ENCODE results near the gene THAP2. TPM values are rescaled to one million over a fixed set of nuclear protein-coding genes. Genes with fewer than 3 reads are reported as not detected.
"Not testable (repeated sequence)": the region's sequence is repeated elsewhere in the genome, so short reads cannot be mapped to it uniquely, and the experiment has no call there.

The THAP2 gene
- total and polyA plus RNA-seq, 5 donors from 2014 or later = 6.7 to 25.0 (median 8.6) TPM

DNA sequence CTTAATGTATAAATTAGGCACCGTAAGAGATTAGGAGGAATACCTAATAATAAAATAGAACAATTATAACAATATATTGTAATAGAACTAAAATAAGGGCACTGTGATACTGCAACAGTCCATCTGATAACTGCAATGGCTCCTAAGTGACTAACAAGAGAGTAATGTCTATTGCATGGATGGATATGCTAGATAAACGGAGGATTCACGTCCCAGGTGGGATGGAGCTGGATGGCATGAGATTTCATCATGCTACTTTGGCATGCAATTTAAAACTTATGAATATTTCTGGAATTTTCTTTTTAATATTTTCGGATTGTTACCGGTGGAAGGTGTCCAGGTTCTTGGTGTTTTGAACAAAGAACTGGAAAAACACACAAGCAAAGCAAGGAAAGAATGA lies 19.5 kb downstream of the THAP2 start:
- no peak overlapping the region for H3K27ac Mint-ChIP-seq
- no peak for DNase-seq
- H3K4me3 ChIP-seq (ENCODE audit: low read depth, low read length) = no peak overlapping the region
- H3K4me1 Mint-ChIP-seq = peaks cover 13 to 28% (median 19%) of the 10 kb centered on the region in 4 donors
- no peaks in the 10 kb centered on the region for H3K36me3 Mint-ChIP-seq
- H3K27me3 Mint-ChIP-seq = peaks cover 4% of the 10 kb centered on the region
- peak overlapping the region in 3 of 4 donors; percentile 54 to 98 (median 67) for H3K4me3 Mint-ChIP-seq
- no peaks in the 10 kb centered on the region for H3K27me3 ChIP-seq (ENCODE audit: control insufficient read depth, insufficient read depth, low read length)
- no peak overlapping the region for H3K27ac ChIP-seq (ENCODE audit: insufficient read depth, low read length, poor library complexity, severe bottlenecking)
- peaks cover 34% of the 10 kb centered on the region for H3K4me1 ChIP-seq (ENCODE audit: control insufficient read depth, insufficient read depth, low read length, poor library complexity, severe bottlenecking)
- ATAC-seq (ENCODE audit: low read depth in 2 of 2) = no peak
- no peaks in the 10 kb centered on the region for H3K9me3 Mint-ChIP-seq
- no peaks in the 10 kb centered on the region for H3K9me3 ChIP-seq (ENCODE audit: control insufficient read depth in 2 of 2, low read length in 2 of 2)
- H3K36me3 ChIP-seq (ENCODE audit: control insufficient read depth, insufficient read depth, low read length) = no peaks in the 10 kb centered on the region

DNA sequence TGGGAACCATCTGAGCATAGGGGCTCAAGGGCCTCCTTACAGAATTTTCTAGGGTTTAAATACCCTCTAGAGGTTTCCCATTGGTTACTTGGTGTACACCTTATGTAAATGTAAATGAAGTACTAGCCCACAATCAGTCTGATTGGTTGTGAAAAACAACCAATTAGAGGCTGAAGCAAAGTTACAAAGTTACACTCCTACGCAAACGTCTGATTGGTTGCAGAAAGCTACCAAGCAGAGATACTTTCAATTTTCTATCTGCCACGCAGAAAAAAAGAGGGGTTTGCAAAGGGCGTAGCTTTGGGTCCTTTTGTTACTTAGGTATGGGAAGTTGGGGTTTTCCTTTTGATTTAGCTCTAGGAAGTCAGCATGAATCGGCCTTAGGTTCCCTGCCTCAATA lies 20.0 kb downstream of the THAP2 start:
- no peaks in the 10 kb centered on the region for H3K27me3 ChIP-seq (ENCODE audit: control insufficient read depth, insufficient read depth, low read length)
- peaks cover 36% of the 10 kb centered on the region for H3K4me1 ChIP-seq (ENCODE audit: control insufficient read depth, insufficient read depth, low read length, poor library complexity, severe bottlenecking)
- peak in 2 of 3 donors; percentile 34 to 58 for DNase-seq
- H3K36me3 Mint-ChIP-seq = no peaks in the 10 kb centered on the region
- peaks cover 4% of the 10 kb centered on the region for H3K27me3 Mint-ChIP-seq
- H3K27ac Mint-ChIP-seq = no peak overlapping the region
- no peaks in the 10 kb centered on the region for H3K9me3 Mint-ChIP-seq
- peak overlapping the region; percentile 46 to 98 (median 60) for H3K4me3 Mint-ChIP-seq
- no peaks in the 10 kb centered on the region for H3K36me3 ChIP-seq (ENCODE audit: control insufficient read depth, insufficient read depth, low read length)
- ATAC-seq (ENCODE audit: low read depth in 2 of 2) = no peak
- peak overlapping the region; percentile 33 for H3K27ac ChIP-seq (ENCODE audit: insufficient read depth, low read length, poor library complexity, severe bottlenecking)
- peaks cover 15 to 32% (median 21%) of the 10 kb centered on the region in 4 donors for H3K4me1 Mint-ChIP-seq
- no peaks in the 10 kb centered on the region for H3K9me3 ChIP-seq (ENCODE audit: control insufficient read depth in 2 of 2, low read length in 2 of 2)
- peak overlapping the region; percentile 59 for H3K4me3 ChIP-seq (ENCODE audit: low read depth, low read length)

DNA sequence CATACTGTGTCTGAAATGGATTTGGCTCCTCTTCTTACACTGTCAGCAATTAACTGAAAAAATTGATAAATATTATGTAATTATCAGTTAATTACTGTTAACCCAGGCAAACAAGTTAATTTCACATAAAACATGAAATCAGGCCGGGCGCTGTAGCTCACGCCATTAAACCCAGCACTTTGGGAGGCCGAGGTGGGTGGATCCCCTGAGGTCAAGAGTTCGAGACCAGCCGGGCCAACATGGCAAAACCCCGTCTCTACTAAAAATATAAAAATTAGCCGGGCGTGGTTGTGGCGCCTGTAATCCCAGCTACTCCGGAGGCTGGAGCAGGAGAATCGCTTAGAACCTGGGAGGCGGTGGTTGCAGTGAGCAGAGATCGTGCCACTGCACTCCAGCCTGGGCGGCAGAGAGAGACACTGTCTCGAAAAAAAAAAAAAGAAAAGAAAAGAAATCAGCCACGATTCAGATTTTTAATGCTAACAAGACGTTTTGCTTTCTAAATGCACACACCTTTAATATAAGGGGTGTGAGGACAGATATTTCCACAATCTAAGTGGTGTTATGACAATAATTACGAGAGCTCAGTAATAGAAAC lies 21.3 kb downstream of the THAP2 start:
- Histone ChIP-seq H3K27ac (ENCODE audit: insufficient read depth, low read length, poor library complexity, severe bottlenecking) (peak overlapping the region; percentile 85), H3K27me3 (ENCODE audit: control insufficient read depth, insufficient read depth, low read length) (no peaks in the 10 kb centered on the region), H3K9me3 (ENCODE audit: control insufficient read depth in 2 of 2, low read length in 2 of 2) (no peaks in the 10 kb centered on the region), H3K36me3 (ENCODE audit: control insufficient read depth, insufficient read depth, low read length) (no peaks in the 10 kb centered on the region), H3K4me1 (ENCODE audit: control insufficient read depth, insufficient read depth, low read length, poor library complexity, severe bottlenecking) (peaks cover 36% of the 10 kb centered on the region), H3K4me3 (ENCODE audit: low read depth, low read length) (peak overlapping the region; percentile 98)
- DNase-seq (no peak), ATAC-seq (ENCODE audit: low read depth in 2 of 2) (no peak)
- peaks cover 16 to 34% (median 28%) of the 10 kb centered on the region in 4 donors for H3K4me1 Mint-ChIP-seq
- no peaks in the 10 kb centered on the region for H3K9me3 Mint-ChIP-seq
- peak overlapping the region; percentile 83 to 94 (median 87) for H3K27ac Mint-ChIP-seq
- H3K36me3 Mint-ChIP-seq = no peaks in the 10 kb centered on the region
- peak overlapping the region; percentile 90 to 98 (median 94) for H3K4me3 Mint-ChIP-seq
- peaks cover 4% of the 10 kb centered on the region for H3K27me3 Mint-ChIP-seq

DNA sequence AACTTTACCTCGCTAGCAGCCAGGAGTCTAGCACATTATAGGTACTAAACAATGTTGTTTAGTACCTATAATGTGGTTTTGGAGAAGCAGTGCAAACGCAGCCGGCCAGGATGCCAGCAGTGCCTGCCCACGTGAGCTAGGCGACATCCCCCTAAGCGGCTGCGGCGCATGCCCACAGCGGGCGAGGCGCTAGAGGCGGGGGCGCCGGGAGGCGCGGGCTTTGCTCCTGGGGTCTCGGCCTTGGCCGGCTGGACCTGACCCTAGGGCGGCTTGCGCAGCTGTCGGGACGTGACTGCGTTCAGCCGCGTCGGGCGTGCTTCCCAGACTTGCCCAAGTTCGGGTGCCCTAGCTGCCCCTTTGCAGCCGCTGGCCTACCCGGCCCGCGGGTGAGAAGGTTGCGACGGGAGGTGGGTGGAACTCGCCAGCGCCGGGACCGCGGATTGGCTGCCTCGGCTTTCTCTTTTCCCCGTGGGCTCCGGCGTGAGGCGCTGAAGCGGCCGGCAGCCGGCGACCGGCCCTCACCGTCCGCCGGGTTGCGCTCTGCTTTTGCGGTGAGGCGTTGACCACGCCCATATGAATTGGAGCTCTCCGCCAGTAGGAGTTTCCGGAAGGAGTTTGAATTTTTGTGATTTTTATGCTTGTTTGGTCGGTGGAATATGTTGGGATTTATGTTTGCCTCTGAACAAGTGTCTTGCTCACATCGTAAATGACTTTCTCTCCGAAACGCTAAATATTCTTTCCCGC lies 22.0 kb downstream of the THAP2 start, which contains the start of gene TMEM19:
TMEM19 (plus strand) TSS at position 169 of the 744 bp plus-strand sequence. CDS start 599 bp downstream, outside the sequence.
- no peaks in the 10 kb centered on the region for H3K36me3 Mint-ChIP-seq
- Histone ChIP-seq H3K4me1 (ENCODE audit: control insufficient read depth, insufficient read depth, low read length, poor library complexity, severe bottlenecking) (peaks cover 36% of the 10 kb centered on the region), H3K27me3 (ENCODE audit: control insufficient read depth, insufficient read depth, low read length) (no peaks in the 10 kb centered on the region), H3K4me3 (ENCODE audit: low read depth, low read length) (peak within 1 kb of the TSS; percentile 98), H3K36me3 (ENCODE audit: control insufficient read depth, insufficient read depth, low read length) (no peaks in the 10 kb centered on the region), H3K9me3 (ENCODE audit: control insufficient read depth in 2 of 2, low read length in 2 of 2) (no peaks in the 10 kb centered on the region), H3K27ac (ENCODE audit: insufficient read depth, low read length, poor library complexity, severe bottlenecking) (peak within 1 kb of the TSS; percentile 85)
- peaks cover 4% of the 10 kb centered on the region for H3K27me3 Mint-ChIP-seq
- ATAC-seq (ENCODE audit: low read depth in 2 of 2) (peak; percentile 89 to 91), DNase-seq (peak; percentile 73 to 90 (median 84))
- H3K9me3 Mint-ChIP-seq = no peaks in the 10 kb centered on the region
- peaks cover 16 to 39% (median 31%) of the 10 kb centered on the region in 4 donors for H3K4me1 Mint-ChIP-seq
- H3K27ac Mint-ChIP-seq = peak within 1 kb of the TSS; percentile 83 to 94 (median 90)
- H3K4me3 Mint-ChIP-seq = peak within 1 kb of the TSS; percentile 90 to 98 (median 94)

DNA sequence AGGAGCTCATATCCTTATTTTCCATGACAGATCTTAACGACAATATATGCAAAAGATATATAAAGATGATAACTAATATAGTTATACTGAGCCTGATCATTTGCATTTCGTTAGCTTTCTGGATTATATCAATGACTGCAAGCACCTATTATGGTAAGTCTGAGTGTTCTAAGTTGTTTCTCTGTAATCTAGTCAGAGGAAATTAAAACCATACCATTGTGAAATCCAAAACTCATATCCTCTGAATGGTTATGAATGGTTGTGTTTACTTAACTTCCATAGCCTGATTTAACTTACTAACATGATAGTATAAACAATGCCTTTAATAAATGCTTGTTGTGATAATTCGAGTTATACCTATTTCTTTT lies 22.5 kb downstream of the THAP2 start:
- H3K36me3 Mint-ChIP-seq = peaks cover 2% of the 10 kb centered on the region
- H3K27ac ChIP-seq (ENCODE audit: insufficient read depth, low read length, poor library complexity, severe bottlenecking) = peak overlapping the region; percentile 85
- H3K27me3 Mint-ChIP-seq = peaks cover 4% of the 10 kb centered on the region
- peak in 1 of 2 donors; percentile 12 for ATAC-seq (ENCODE audit: low read depth in 2 of 2)
- peak overlapping the region; percentile 98 for H3K4me3 ChIP-seq (ENCODE audit: low read depth, low read length)
- H3K9me3 ChIP-seq (ENCODE audit: control insufficient read depth in 2 of 2, low read length in 2 of 2) = no peaks in the 10 kb centered on the region
- no peak for DNase-seq
- H3K4me1 Mint-ChIP-seq = peaks cover 17 to 41% (median 32%) of the 10 kb centered on the region in 4 donors
- no peaks in the 10 kb centered on the region for H3K36me3 ChIP-seq (ENCODE audit: control insufficient read depth, insufficient read depth, low read length)
- peak overlapping the region; percentile 83 to 94 (median 90) for H3K27ac Mint-ChIP-seq
- no peaks in the 10 kb centered on the region for H3K27me3 ChIP-seq (ENCODE audit: control insufficient read depth, insufficient read depth, low read length)
- H3K4me1 ChIP-seq (ENCODE audit: control insufficient read depth, insufficient read depth, low read length, poor library complexity, severe bottlenecking) = peaks cover 36% of the 10 kb centered on the region
- no peaks in the 10 kb centered on the region for H3K9me3 Mint-ChIP-seq
- peak overlapping the region; percentile 90 to 98 (median 94) for H3K4me3 Mint-ChIP-seq

DNA sequence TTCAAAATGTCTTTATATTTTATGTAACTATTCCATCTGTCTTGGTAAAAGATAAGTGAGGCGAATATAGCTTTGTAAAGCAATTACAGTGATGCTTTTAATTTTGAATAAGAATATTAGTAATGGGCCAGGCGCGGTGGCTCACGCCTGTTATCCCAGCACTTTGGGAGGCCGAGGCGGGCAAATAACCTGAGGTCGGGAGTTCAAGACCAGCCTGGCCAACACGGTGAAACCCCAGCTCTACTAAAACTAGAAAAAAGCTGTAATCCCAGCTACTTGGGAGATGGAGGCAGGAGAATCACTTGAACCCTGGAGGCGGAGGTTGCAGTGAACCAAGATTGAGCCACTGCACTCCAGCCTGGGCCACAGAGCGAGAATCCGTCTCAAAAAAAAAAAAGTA lies 23.1 kb downstream of the THAP2 start:
- ATAC-seq (ENCODE audit: low read depth in 2 of 2); H3K36me3 Mint-ChIP-seq; H3K9me3 Mint-ChIP-seq; H3K27ac Mint-ChIP-seq; H3K27me3 ChIP-seq (ENCODE audit: control insufficient read depth, insufficient read depth, low read length); H3K9me3 ChIP-seq (ENCODE audit: control insufficient read depth in 2 of 2, low read length in 2 of 2); DNase-seq; H3K27me3 Mint-ChIP-seq; H3K36me3 ChIP-seq (ENCODE audit: control insufficient read depth, insufficient read depth, low read length): not testable (repeated sequence)
- Histone ChIP-seq H3K4me1 (ENCODE audit: control insufficient read depth, insufficient read depth, low read length, poor library complexity, severe bottlenecking) (peaks cover 36% of the 10 kb centered on the region), H3K27ac (ENCODE audit: insufficient read depth, low read length, poor library complexity, severe bottlenecking) (peak overlapping the region; percentile 85), H3K4me3 (ENCODE audit: low read depth, low read length) (peak overlapping the region; percentile 98)
- Mint-ChIP-seq H3K4me1 (peaks cover 22 to 46% (median 37%) of the 10 kb centered on the region in 4 donors), H3K4me3 (peak overlapping the region; percentile 24 to 98 (median 93))

DNA sequence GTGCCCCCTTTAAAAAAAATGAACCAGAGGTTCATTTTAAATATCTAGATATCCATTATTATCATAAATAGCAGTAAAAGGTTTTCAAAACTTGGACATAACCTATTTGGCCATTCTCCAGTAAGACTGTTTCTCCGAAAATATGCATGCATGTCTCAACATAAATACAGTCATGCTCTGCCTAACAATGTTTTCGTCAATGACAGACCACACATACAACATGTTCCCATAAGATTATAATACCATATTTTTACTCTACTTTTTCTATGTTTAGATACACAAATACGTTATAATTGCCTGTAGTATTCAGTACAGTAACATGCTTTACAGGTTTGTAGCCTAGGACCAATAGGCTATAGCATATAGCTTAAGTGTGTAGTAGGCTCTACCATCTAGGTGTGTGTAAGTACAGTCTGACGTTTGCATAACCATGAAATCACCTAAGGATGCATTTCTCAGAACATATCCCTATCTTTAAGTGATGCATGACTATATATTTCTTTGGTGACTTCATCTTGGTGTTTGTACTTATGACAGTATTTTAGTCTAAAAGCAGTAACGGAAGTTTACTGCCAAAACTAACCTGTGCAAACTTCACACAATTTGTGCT lies 25.0 kb downstream of the THAP2 start:
- H3K4me1 ChIP-seq (ENCODE audit: control insufficient read depth, insufficient read depth, low read length, poor library complexity, severe bottlenecking) = peaks cover 36% of the 10 kb centered on the region
- DNase-seq = no peak
- peak overlapping the region in 2 of 4 donors; percentile 60 to 84 for H3K4me3 Mint-ChIP-seq

More for the DNA sequence above, 25.0 kb downstream of the THAP2 start:
- Histone ChIP-seq H3K27ac (ENCODE audit: insufficient read depth, low read length, poor library complexity, severe bottlenecking) (no peak overlapping the region), H3K27me3 (ENCODE audit: control insufficient read depth, insufficient read depth, low read length) (no peaks in the 10 kb centered on the region), H3K36me3 (ENCODE audit: control insufficient read depth, insufficient read depth, low read length) (no peaks in the 10 kb centered on the region), H3K9me3 (ENCODE audit: control insufficient read depth in 2 of 2, low read length in 2 of 2) (no peaks in the 10 kb centered on the region), H3K4me3 (ENCODE audit: low read depth, low read length) (no peak overlapping the region)
- Mint-ChIP-seq H3K9me3 (no peaks in the 10 kb centered on the region), H3K27me3 (no peaks in the 10 kb centered on the region), H3K4me1 (peaks cover 22 to 50% (median 38%) of the 10 kb centered on the region in 4 donors), H3K36me3 (peaks cover 5% of the 10 kb centered on the region), H3K27ac (no peak overlapping the region)
- ATAC-seq (ENCODE audit: low read depth in 2 of 2) = no peak
